Measurements from ENCODE around the gene SCRT2.
"Not testable (repeated sequence)": the region's sequence is repeated elsewhere in the genome, so short reads cannot be mapped to it uniquely, and the experiment has no call there.

SCRT2 gene

GRCh38 chr20:701401-702129 is 26.0 kb upstream of the SCRT2 start:
- no peak for DNase-seq (ENCODE audit: low spot score)

DNA sequence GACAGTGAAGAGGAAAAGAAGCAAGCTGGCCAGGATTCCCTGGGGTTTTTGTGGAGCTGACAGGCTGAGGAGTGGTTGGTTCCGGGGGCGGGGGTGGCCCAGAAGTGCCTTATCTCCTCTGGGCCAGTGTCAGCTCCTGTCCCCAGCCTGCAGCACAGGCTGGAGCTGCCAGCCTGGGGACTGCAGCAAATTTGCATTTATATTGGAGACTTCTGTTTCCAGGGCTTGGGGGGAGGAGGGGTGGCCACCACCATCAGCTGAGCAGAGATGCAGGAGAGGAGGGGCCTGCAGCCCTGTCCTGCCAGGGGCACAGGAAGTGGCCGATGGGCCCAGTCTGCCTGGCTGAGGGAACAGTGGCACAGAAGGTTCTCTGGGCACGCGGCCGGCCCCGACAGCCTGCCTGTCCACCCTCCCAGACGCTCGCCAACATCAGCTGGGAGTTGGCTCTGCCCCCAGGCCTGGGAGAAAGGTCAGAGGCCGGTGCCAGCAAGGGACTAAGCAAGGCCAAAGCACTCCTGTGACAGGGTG is 24.3 kb upstream of the SCRT2 start:
- no peak for DNase-seq (ENCODE audit: low spot score)

- no peak for DNase-seq (ENCODE audit: low spot score)
These were observed 23.7 kb upstream of the SCRT2 start for GRCh38 chr20:699342-699741.

- no peak for DNase-seq (ENCODE audit: low spot score)
These were observed 22.7 kb upstream of the SCRT2 start for GRCh38 chr20:698276-698675.

- DNase-seq (ENCODE audit: low spot score), result no peak
These were observed 22.2 kb upstream of the SCRT2 start for GRCh38 chr20:697826-698225.

DNA sequence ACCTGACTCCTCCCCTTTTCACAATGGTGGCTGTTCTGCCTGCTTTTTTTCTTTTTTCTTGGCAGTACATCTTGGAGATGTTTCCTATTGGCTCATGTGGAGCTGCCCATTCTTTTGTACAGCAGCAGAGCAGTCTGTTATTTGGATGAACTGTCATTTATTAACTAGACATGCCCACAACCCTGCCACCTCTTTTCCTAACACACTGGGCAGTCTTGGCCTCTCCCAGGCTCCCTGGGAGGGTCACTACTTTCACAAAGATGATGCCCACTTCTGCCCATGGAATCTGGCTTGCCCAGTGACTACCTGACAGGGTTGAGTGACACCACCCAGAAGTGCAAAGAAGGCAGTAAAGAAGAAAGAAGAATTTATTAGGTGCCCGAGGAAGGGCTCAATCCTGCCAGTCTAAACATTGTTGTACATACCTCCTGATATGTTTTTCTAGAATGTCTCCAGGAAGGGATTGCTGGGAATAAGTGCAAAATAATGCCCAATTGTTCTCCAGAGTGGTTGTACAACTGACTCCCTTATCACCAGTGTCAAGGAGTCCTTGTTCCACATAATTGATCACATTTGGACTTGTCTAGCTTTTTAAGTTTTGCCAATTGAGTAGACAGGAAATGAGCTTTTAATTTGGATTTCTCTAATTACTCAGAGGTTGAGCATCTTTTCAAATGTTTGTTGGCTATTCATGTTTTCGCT is 19.7 kb upstream of the SCRT2 start:
- peak; percentile 80 for DNase-seq (ENCODE audit: low spot score)

- no peak for DNase-seq (ENCODE audit: low spot score)
These were observed 18.9 kb upstream of the SCRT2 start for GRCh38 chr20:694496-694895.

DNA sequence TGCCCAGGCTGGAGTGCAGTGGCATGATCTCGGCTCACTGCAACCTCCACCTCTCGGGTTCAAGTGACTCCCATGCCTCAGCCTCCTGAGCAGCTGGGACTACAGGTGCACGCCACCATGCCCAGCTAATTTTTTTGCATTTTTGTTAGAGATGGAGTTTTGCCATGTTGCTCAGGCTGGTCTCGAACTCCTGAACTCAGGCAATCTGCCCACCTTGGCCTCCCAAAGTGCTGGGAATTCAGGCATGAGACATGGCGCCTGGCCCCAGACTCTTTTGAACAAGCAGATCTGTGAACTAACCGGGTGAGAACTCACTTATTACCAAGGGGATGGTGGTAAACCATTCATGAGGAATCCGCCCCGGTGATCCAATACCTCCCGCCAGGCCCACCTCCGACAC is 18.2 kb upstream of the SCRT2 start:
- DNase-seq (ENCODE audit: low spot score), result not testable (repeated sequence)

GRCh38 chr20:692044-692443 is 16.4 kb upstream of the SCRT2 start:
- DNase-seq (ENCODE audit: low spot score), result no peak

GRCh38 chr20:689947-690346 is 14.3 kb upstream of the SCRT2 start:
- no peak for DNase-seq (ENCODE audit: low spot score)

- no peak for DNase-seq (ENCODE audit: low spot score)
These were observed 13.7 kb upstream of the SCRT2 start for GRCh38 chr20:689348-689747.

DNA sequence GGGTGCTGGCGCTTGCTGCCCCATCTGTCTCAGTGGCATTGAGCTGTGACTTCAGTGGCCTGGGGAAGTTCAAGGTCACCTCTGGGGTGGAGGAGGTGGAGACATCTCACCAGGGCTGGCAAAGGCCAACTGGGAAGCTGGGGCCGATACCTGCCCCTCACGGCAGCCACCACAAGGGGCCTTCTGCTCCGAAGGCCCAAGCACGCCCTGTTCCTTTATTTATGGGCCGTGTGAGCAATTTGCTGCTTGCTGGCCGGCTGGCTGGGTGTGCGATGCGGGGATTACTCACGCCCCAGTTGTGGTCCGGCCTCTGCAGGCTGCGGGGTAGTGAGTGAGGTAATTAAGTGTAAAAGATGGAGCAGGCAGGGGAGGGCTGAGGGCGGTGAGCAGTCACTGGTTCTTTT is 13.2 kb upstream of the SCRT2 start:
- no peak for DNase-seq (ENCODE audit: low spot score)

DNA sequence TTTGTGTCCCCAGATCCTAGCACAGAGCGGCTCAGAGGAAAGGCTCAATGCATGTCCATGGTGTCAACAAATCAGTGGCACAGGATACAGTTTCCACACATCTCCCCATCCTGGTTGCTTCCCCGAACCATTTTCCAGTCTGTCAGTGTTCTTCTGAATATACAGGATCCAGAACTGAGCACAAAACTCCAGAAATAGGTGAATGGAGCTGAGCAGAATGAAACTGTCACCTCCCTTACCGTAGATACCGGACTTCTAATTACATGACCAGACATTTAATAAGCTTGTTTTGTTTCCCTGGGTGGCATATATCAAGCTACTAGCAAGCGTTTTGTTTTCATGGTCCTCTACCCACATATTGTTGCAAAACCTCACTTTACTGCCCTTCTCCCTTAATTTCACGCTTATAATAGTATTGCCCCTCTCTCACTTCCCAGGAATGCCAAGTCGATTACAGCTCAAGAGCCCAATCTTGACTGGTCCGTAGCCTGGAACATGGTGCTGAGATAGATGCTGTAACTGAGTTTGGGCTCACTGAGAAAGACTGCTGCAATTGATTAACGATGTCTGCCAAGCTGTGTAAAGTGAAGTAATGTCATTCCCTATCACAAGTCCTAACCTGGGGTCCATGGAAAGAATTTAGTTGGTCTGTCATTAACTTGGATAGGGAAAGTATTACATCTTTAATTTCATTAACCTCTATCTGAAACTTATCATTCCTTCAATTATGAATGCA is 12.0 kb upstream of the SCRT2 start:
- no peak for DNase-seq (ENCODE audit: low spot score)

DNA sequence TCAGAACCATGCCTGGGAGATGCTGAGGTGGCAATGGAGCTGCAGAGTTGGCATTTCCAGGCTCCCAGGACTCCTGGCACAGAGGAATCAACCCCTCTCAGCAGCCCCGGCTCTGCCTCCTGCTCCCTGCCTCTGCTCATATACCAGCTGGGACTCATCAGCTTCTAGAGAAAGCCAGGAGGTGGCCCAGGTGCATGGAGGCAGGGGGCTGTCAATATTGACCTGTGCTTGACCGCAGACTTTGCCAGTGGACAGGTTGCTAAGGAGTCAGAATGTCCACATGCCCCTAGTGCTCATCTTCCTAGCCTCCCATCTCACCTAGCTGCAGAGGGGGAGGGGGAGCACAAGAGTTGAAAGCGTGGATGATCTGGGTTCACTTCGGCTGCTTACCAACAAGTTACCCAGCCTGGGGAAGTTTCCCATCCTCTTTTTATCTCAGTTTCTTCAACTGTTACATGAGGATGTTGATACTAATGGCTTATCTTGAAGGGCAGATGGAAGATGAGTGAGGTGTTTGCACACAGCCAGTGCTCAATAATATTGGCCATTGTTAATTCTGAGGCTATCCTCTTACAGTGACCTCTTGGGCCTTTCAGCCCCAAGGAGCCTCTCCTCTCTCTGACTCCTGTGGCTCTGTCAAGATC is 9.2 kb upstream of the SCRT2 start:
- DNase-seq (ENCODE audit: low spot score), result no peak

DNA sequence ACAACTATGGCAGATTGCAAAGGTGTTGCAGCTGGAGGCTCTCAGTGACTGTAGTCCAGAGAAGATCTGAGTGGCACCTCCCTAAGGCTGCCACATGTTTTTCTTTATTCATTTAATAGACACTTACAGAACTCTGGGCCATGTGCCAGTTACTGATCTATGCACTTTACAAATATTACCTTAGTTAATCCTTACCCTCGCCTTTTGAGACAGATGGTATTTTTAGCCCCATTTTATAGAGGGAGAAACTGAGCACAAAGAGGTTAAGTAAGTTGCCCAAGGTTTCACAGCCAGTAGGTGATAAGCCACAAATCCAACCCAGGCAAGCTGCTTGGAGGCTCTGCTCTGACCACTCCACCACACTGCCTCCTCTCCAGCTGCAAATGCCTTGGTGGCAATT is 6.5 kb upstream of the SCRT2 start:
- no peak for DNase-seq (ENCODE audit: low spot score)

GRCh38 chr20:680638-681187 is 5.1 kb upstream of the SCRT2 start:
- DNase-seq (ENCODE audit: low spot score), result no peak

- DNase-seq (ENCODE audit: low spot score), result no peak
These were observed 2.4 kb upstream of the SCRT2 start for GRCh38 chr20:677957-678356.

DNA sequence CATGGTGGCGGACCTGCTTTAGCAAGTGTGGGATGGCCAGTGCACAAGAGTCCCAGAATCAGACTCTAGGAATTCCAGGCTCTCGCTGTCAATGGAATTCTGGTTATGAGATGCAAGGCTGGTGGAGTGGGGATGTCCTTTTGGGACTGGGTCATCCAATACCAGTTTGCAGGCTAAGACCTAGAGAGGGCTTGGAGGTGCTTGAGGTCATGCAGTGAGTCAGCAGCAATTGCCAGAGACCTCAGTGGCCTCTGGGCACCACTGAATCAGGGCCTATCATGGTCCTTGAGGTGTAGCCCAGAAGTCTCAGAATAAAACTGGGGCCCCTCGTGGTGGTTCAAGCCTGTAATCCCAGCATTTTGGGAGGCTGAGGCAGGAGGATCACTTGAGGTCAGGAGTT is 1.4 kb upstream of the SCRT2 start:
- no peak for DNase-seq (ENCODE audit: low spot score)

GRCh38 chr20:676315-676937 is 824 bp upstream of the SCRT2 start:
- DNase-seq (ENCODE audit: low spot score), result no peak

GRCh38 chr20:675033-675452 is 559 bp downstream of the SCRT2 start:
- DNase-seq (ENCODE audit: low spot score), result no peak

DNA sequence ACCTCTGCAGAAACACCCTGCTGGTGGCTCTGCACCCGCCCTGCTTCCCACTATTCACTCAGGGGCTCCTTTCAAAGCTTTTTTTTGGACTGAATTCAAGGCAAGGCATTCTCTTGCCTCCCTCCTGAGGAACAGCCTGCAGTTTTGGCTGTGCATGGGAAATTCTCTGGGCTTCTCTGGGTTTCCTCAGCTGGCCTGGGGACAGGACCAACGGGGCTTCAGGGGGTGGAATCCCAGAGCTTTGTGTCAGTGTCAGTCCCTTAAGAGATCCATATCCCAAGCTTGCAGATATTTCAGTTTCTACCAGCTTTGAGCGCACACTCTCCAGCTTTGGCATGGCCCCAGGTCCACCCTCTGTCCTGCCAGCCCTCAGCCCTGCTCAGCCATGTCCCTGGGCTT is 2.0 kb downstream of the SCRT2 start:
- DNase-seq (ENCODE audit: low spot score), result no peak

Data from COLO829 (cell line).